AG04450 (cell line): Measurements from ENCODE around the gene NMT1. TPM values are rescaled to one million over a fixed set of nuclear protein-coding genes. Genes with fewer than 3 reads are reported as not detected.

Experiments used
- CTCF ChIA-PET: fragments of 300-600, 350-600 bp; formaldehyde crosslinking; extraction: SDS; loops from one replicate; lab custom pipeline; 2022; ENCODE audit warnings: antibody characterized with exemption, inconsistent platforms; lab: Charles Lee
- POLR2A ChIA-PET: fragments of 350-600 bp; formaldehyde crosslinking; extraction: SDS; loops from one replicate; lab custom pipeline; 2021; ENCODE audit warnings: antibody characterized with exemption, inconsistent platforms; lab: Yijun Ruan, JAX
- DNase-seq: peaks from one replicate; pipeline ENCODE4 v3.0.0-alpha.2; 2011; ENCODE audit warnings: low read depth, low spot score
- H3K27ac ChIP-seq: one replicate; pipeline ENCODE4 v1.5.1; 2012; ENCODE audit warnings: low read depth, low read length, control low read depth
- H3K27me3 ChIP-seq: one replicate; pipeline ENCODE4 v1.6.0; 2012; ENCODE audit warnings: low read length; ENCODE audit not compliant: control insufficient read depth, insufficient read depth
- H3K4me3 ChIP-seq: 2 replicates; pipeline ENCODE4 v1.5.1; 2011; ENCODE audit warnings: mild to moderate bottlenecking, low read depth, low read length, control low read depth
- H3K9me3 ChIP-seq: 2 replicates; pipeline ENCODE4 v1.5.1; 2012; ENCODE audit warnings: low read length; ENCODE audit not compliant: control insufficient read depth, insufficient read depth
- polyA plus RNA-seq: library from polyadenylated mRNA; depleted of rRNA; stranded (reverse); fragments of >200 nt; gene quantifications from 2 replicates; pipeline ENCODE4 v1.2.3, GENCODE V29; 2011
- TF ChIP-seq, protein P1 (sequence below): IDR thresholded peaks from 2 replicates; pipeline ENCODE4 v1.5.1; 2011; ENCODE audit warnings: low read depth, low read length, control low read depth, inconsistent platforms

Gene NMT1
- polyA plus RNA-seq, 1 experiment: 63.6 TPM

DNA sequence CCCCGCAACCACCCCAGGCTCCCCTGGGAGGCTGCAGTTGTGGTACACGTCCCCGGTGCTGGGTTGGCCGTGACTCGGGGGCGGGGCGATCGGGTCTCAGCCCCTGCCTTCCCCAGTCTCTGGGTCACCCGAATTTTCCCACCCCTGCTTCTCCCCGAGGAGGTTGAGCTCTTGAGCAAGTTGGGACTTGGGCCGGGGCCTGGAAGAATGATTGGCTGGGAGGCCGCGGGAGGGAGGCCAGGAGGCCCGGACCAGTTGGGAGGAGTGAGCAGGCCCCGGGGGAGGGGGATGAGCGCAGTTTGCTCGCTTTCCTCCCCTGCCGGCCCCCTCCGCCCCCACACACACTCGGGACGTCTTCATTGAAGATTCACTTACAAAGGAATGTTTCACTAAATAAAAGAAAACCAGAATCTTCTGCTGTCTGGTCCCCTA, 82.7 kb downstream of the NMT1 start:
- ChIA-PET CTCF (interaction anchor here (0.9 to 1.7 kb wide), 3 partner anchors 9 to 54 kb away, joined by 3 to 35 read pairs (median 12); partner anchors contain the start of gene ACBD4), POLR2A (interaction anchor here (1.1 to 1.6 kb wide), 5 partner anchors 8 to 29 kb away, joined by 3 to 10 read pairs (median 4); partner anchors contain the start of genes ACBD4 and HEXIM2)
- TF ChIP-seq, protein P1, sequence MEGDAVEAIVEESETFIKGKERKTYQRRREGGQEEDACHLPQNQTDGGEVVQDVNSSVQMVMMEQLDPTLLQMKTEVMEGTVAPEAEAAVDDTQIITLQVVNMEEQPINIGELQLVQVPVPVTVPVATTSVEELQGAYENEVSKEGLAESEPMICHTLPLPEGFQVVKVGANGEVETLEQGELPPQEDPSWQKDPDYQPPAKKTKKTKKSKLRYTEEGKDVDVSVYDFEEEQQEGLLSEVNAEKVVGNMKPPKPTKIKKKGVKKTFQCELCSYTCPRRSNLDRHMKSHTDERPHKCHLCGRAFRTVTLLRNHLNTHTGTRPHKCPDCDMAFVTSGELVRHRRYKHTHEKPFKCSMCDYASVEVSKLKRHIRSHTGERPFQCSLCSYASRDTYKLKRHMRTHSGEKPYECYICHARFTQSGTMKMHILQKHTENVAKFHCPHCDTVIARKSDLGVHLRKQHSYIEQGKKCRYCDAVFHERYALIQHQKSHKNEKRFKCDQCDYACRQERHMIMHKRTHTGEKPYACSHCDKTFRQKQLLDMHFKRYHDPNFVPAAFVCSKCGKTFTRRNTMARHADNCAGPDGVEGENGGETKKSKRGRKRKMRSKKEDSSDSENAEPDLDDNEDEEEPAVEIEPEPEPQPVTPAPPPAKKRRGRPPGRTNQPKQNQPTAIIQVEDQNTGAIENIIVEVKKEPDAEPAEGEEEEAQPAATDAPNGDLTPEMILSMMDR: no peak
- Histone ChIP-seq H3K27me3 (no peaks in the 10 kb centered on the region), H3K27ac (peak overlapping the region; percentile 93), H3K4me3 (peak overlapping the region; percentile 48), H3K9me3 (no peaks in the 10 kb centered on the region; the same call in 1 of the 2 replicates)
- no peak for DNase-seq

DNA sequence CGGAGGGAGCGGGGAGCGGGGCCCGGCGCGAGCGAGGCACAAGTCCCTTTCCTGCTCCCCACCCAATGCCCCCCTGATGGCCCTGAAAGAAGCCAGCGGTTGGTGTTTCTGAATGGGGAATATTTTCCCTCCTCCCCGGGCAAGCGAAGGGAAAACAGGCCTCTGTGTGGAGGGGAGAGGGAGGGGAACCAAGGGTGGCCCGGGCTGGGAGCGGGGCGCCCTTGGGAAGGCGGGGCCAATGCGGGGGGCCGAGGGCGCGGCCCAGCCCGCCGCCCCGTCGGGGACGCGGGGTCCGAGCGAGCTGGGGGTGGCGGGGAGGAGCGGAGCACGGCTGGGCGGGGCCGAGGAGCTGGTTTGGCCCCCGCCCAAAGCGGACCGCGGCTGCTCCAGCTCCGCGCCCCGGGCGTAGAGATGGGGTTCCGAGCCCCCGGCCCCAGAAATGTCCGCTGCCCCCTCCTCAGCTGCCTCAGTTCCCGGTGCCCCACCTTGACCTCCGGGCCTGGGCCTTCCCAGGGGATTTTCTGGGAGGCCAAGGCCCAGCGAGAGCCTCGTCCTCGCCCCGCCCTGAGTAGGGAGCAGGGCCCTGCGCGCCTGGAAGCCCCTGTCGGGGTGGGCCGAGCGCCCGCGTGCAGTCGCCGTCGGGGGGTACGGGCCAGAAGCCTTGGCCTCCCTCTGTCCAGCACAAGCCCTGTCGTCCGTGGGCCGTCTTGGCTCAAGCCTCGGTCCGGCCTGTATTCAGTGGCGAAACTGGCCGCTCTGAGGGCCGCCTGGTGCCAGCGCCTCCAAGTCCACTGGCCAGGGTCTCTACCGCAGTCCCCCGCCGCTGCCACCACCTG, 83.3 kb downstream of the NMT1 start:
- no peaks in the 10 kb centered on the region for H3K27me3 ChIP-seq
- DNase-seq: no peak
- ChIA-PET CTCF (interaction anchor here (0.9 to 1.7 kb wide), 3 partner anchors 9 to 53 kb away, joined by 3 to 35 read pairs (median 12); partner anchors contain the start of gene ACBD4), POLR2A (interaction anchor here (1.1 to 1.6 kb wide), 5 partner anchors 9 to 29 kb away, joined by 3 to 10 read pairs (median 4); partner anchors contain the start of genes ACBD4 and HEXIM2)
- H3K4me3 ChIP-seq: peak overlapping the region; percentile 48
- no peaks in the 10 kb centered on the region; the same call in 1 of the 2 replicates for H3K9me3 ChIP-seq
- TF ChIP-seq, protein P1: no peak
- peak overlapping the region; percentile 93 for H3K27ac ChIP-seq

DNA sequence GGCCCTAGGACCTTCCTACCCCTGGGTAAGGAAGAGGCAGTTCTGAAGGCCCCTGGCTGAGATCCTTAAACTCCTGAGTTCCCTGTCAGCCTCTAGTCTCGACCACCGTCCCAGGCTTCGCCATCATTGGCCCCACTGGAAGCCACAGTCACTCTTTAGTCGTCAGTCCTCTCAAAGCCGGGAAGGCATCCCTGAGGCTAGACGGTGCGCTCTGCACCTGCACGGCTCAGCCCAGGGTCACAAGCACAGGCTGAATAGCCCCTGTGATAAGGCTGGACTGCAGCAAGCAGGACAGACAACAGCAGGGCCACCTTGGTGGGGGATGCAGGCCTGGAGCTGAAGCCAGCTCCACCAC, 83.9 kb downstream of the NMT1 start:
- ChIA-PET CTCF (interaction anchor here (1.7 to 1.8 kb wide), 3 partner anchors 10 to 53 kb away, joined by 12 to 35 read pairs (median 20); partner anchors contain the start of gene ACBD4), POLR2A (interaction anchor here (1.1 to 1.4 kb wide), 2 partner anchors 10 to 16 kb away, joined by 4 read pairs; partner anchors contain the start of gene HEXIM2)
- Histone ChIP-seq H3K27me3 (no peaks in the 10 kb centered on the region), H3K9me3 (no peaks in the 10 kb centered on the region; the same call in 1 of the 2 replicates), H3K4me3 (no peak overlapping the region), H3K27ac (peak overlapping the region; percentile 57)
- TF ChIP-seq, protein P1: no peak
- DNase-seq: no peak

DNA sequence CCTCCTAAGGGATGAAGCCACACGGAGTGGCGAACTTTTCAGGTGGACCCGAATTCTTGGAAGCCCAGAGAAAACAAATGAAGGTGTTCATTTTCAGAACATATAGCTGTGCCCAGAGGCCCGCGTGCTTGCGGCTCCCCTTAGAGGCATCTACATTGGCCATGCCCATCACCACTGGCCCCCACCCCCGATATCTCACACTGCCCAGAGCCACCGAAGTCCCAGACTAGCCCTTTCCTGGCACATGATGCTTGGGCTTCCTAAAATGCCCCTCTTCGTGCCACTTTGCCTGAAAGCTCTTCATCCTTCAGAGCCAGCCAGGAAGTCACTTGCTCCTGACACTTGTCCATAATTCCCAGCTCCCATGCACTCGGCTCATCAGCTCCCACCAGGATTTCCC, 85.0 kb downstream of the NMT1 start:
- POLR2A ChIA-PET: interaction anchor here (7.4 kb wide), 1 partner anchor 13 kb away, joined by 399 read pairs; the partner anchor contains the start of gene HEXIM2
- no peak overlapping the region for H3K27ac ChIP-seq

More for the DNA sequence above, 85.0 kb downstream of the NMT1 start:
- Histone ChIP-seq H3K9me3 (no peaks in the 10 kb centered on the region; the same call in 1 of the 2 replicates), H3K4me3 (no peak overlapping the region), H3K27me3 (no peaks in the 10 kb centered on the region)
- CTCF ChIA-PET: interaction anchor here (1.8 kb wide), 1 partner anchor 11 kb away, joined by 20 read pairs; the partner anchor contains the start of gene ACBD4
- TF ChIP-seq, protein P1: no peak
- DNase-seq: no peak
